ENCODE results near the gene MED27.

GRCh38 chr9:131875828-131876485, 203.7 kb downstream of the MED27 start:
- TF ChIP-seq, protein P1, sequence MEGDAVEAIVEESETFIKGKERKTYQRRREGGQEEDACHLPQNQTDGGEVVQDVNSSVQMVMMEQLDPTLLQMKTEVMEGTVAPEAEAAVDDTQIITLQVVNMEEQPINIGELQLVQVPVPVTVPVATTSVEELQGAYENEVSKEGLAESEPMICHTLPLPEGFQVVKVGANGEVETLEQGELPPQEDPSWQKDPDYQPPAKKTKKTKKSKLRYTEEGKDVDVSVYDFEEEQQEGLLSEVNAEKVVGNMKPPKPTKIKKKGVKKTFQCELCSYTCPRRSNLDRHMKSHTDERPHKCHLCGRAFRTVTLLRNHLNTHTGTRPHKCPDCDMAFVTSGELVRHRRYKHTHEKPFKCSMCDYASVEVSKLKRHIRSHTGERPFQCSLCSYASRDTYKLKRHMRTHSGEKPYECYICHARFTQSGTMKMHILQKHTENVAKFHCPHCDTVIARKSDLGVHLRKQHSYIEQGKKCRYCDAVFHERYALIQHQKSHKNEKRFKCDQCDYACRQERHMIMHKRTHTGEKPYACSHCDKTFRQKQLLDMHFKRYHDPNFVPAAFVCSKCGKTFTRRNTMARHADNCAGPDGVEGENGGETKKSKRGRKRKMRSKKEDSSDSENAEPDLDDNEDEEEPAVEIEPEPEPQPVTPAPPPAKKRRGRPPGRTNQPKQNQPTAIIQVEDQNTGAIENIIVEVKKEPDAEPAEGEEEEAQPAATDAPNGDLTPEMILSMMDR (IDR thresholded peaks at IDR 0.05; ENCODE audit: insufficient read depth, low read length) = no peak
- TF ChIP-seq, protein P2, sequence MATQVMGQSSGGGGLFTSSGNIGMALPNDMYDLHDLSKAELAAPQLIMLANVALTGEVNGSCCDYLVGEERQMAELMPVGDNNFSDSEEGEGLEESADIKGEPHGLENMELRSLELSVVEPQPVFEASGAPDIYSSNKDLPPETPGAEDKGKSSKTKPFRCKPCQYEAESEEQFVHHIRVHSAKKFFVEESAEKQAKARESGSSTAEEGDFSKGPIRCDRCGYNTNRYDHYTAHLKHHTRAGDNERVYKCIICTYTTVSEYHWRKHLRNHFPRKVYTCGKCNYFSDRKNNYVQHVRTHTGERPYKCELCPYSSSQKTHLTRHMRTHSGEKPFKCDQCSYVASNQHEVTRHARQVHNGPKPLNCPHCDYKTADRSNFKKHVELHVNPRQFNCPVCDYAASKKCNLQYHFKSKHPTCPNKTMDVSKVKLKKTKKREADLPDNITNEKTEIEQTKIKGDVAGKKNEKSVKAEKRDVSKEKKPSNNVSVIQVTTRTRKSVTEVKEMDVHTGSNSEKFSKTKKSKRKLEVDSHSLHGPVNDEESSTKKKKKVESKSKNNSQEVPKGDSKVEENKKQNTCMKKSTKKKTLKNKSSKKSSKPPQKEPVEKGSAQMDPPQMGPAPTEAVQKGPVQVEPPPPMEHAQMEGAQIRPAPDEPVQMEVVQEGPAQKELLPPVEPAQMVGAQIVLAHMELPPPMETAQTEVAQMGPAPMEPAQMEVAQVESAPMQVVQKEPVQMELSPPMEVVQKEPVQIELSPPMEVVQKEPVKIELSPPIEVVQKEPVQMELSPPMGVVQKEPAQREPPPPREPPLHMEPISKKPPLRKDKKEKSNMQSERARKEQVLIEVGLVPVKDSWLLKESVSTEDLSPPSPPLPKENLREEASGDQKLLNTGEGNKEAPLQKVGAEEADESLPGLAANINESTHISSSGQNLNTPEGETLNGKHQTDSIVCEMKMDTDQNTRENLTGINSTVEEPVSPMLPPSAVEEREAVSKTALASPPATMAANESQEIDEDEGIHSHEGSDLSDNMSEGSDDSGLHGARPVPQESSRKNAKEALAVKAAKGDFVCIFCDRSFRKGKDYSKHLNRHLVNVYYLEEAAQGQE (IDR thresholded peaks at IDR 0.05; ENCODE audit: insufficient replicate concordance, low read depth) = no peak
- TF ChIP-seq POLR2AphosphoS5 (IDR thresholded peaks at IDR 0.05; ENCODE audit: low read depth) = no peak

Data from HL-60 (cell line).